CD14-positive monocyte (primary cell): ENCODE measurements around the gene ADAD1. TPM values are rescaled to one million over a fixed set of nuclear protein-coding genes. Genes with fewer than 3 reads are reported as not detected.

ENCODE experiments used
- DNase-seq, 3 donors: peaks; one replicate each; pipeline ENCODE4 v3.0.0-alpha.2; 2011 to 2022
- H2AFZ ChIP-seq: 2 replicates; pipeline ENCODE4 v1.6.0; 2012; ENCODE audit warnings: mild to moderate bottlenecking, low read depth, low read length, inconsistent platforms; ENCODE audit not compliant: insufficient read depth, poor library complexity, severe bottlenecking
- H3K27ac ChIP-seq, 2 donors: 1 replicate in 1 of 2; 2 replicates in 1 of 2; pipeline ENCODE4 v1.5.1; 2012 to 2013; ENCODE audit warnings: low read length in 2 of 2, control low read depth in 1 of 2, inconsistent platforms in 1 of 2, low read depth in 1 of 2, mild to moderate bottlenecking in 1 of 2
- H3K27me3 ChIP-seq, 2 donors: one replicate each; pipeline versions ENCODE4 v1.6.0 to v1.6.1; 2011 to 2013; ENCODE audit warnings: low read length in 2 of 2; ENCODE audit not compliant: control insufficient read depth in 2 of 2, insufficient read depth in 2 of 2
- H3K36me3 ChIP-seq, 2 donors: replicated peaks in 1 of 2; 1 replicate in 1 of 2; 2 replicates in 1 of 2; pipeline versions ENCODE4 v1.5.1 to v1.6.1; 2012 to 2013; ENCODE audit warnings: low read length in 2 of 2, control low read depth in 1 of 2, inconsistent platforms in 1 of 2, mild to moderate bottlenecking in 1 of 2; ENCODE audit not compliant: insufficient read depth in 2 of 2, control insufficient read depth in 1 of 2
- H3K4me1 ChIP-seq, 2 donors: 1 replicate in 1 of 2; 2 replicates in 1 of 2; pipeline versions ENCODE4 v1.5.1 to v1.6.1; 2012 to 2013; ENCODE audit warnings: low read length in 2 of 2, control low read depth in 1 of 2, inconsistent platforms in 1 of 2, mild to moderate bottlenecking in 1 of 2, moderate library complexity in 1 of 2; ENCODE audit not compliant: insufficient read depth in 2 of 2, control insufficient read depth in 1 of 2
- H3K4me2 ChIP-seq: replicated peaks from 2 replicates; pipeline ENCODE3; 2012; ENCODE audit warnings: low read length, moderate library complexity, mild to moderate bottlenecking; ENCODE audit not compliant: poor library complexity, severe bottlenecking; ENCODE audit errors: extremely low read depth
- H3K4me3 ChIP-seq, 3 experiments: fragments of 200-600 bp in 1 of 3; sonication (generic) in 1 of 3; replicated peaks in 1 of 3; 1 replicate in 2 of 3; 2 replicates in 1 of 3; pipeline ENCODE4 v1.5.1; 2011 to 2013; ENCODE audit warnings: low read length in 3 of 3, mild to moderate bottlenecking in 3 of 3, control low read depth in 2 of 3, low read depth in 2 of 3, inconsistent platforms in 1 of 3, moderate library complexity in 1 of 3
- H3K79me2 ChIP-seq: 2 replicates; pipeline ENCODE4 v1.6.0; 2012; ENCODE audit warnings: mild to moderate bottlenecking, control low read depth, inconsistent platforms, low read length, moderate library complexity; ENCODE audit not compliant: insufficient read depth
- H3K9ac ChIP-seq: 2 replicates; pipeline ENCODE4 v1.6.0; 2017; ENCODE audit warnings: low read length, mild to moderate bottlenecking; ENCODE audit not compliant: insufficient read depth, poor library complexity, severe bottlenecking
- H3K9me3 ChIP-seq, 2 donors: replicated peaks in 1 of 2; 1 replicate in 1 of 2; 2 replicates in 1 of 2; pipeline versions ENCODE4 v1.5.1 to v1.6.1; 2012 to 2013; ENCODE audit warnings: low read length in 2 of 2, control low read depth in 1 of 2; ENCODE audit not compliant: control insufficient read depth in 1 of 2, insufficient read depth in 1 of 2
- H4K20me1 ChIP-seq: 2 replicates; pipeline ENCODE4 v1.6.0; 2012; ENCODE audit warnings: mild to moderate bottlenecking, low read length, control low read depth, moderate library complexity; ENCODE audit not compliant: insufficient read depth
- H3K27ac Mint-ChIP-seq, 7 donors: one replicate each; pipeline ENCODE4 v1.8.0; 2020; ENCODE audit warnings: mild to moderate bottlenecking in 7 of 7, mixed read lengths in 7 of 7, moderate library complexity in 6 of 7, inconsistent platforms in 2 of 7
- H3K27me3 Mint-ChIP-seq, 3 donors: one replicate each; pipeline ENCODE4 v1.8.0; 2021 to 2022; ENCODE audit warnings: low read depth in 3 of 3, mild to moderate bottlenecking in 3 of 3, mixed read lengths in 3 of 3, moderate library complexity in 3 of 3, inconsistent platforms in 1 of 3
- H3K36me3 Mint-ChIP-seq, 2 donors: one replicate each; pipeline ENCODE4 v1.8.0; 2020; ENCODE audit warnings: mixed read lengths in 2 of 2, inconsistent platforms in 1 of 2, mild to moderate bottlenecking in 1 of 2
- H3K4me1 Mint-ChIP-seq: one replicate; pipeline ENCODE4 v1.8.0; 2020; ENCODE audit warnings: mild to moderate bottlenecking, mixed read lengths
- H3K4me3 Mint-ChIP-seq, 2 donors: one replicate each; pipeline ENCODE4 v1.8.0; 2020; ENCODE audit warnings: mild to moderate bottlenecking in 2 of 2, mixed read lengths in 2 of 2, moderate library complexity in 1 of 2
- H3K9me3 Mint-ChIP-seq, 7 donors: one replicate each; pipeline ENCODE4 v1.8.0; 2020 to 2022; ENCODE audit warnings: mixed read lengths in 7 of 7, mild to moderate bottlenecking in 6 of 7, moderate library complexity in 6 of 7, inconsistent platforms in 2 of 7
- WGBS: methylation state at CpG from one replicate; pipeline ENCODE4 v1.1.5; 2013; ENCODE audit warnings: missing lambda C conversion rate; ENCODE audit not compliant: insufficient coverage; 5-methylcytosine and 5-hydroxymethylcytosine counted together
- intact Hi-C, 2 donors: fragments of 100-400 bp; cut with micrococcal nuclease; formaldehyde crosslinking; loops; one replicate each; pipeline versions ENCODE4 v1.15.0 to v1.15.1; 2023
- polyA plus RNA-seq, 3 donors: library from polyadenylated mRNA; depleted of rRNA in 1 of 3; unstranded in 2 of 3; stranded (reverse) in 1 of 3; fragments of 300-500 nt in 2 of 3; fragments of >200 nt in 1 of 3; fragmentation: Illumina TruSeq in 2 of 3; gene quantifications; 1 replicate in 2 of 3; 2 replicates in 1 of 3; pipeline ENCODE4 v1.2.3, GENCODE V29; 2012 to 2021
- TF ChIP-seq, protein P1 (sequence below): fragments of 200-600 bp; IDR thresholded peaks from one replicate; pipeline ENCODE4 v1.8.0; 2022; ENCODE audit warnings: antibody characterized with exemption, mild to moderate bottlenecking

ADAD1 gene
- polyA plus RNA-seq, 3 donors = not detected

DNA sequence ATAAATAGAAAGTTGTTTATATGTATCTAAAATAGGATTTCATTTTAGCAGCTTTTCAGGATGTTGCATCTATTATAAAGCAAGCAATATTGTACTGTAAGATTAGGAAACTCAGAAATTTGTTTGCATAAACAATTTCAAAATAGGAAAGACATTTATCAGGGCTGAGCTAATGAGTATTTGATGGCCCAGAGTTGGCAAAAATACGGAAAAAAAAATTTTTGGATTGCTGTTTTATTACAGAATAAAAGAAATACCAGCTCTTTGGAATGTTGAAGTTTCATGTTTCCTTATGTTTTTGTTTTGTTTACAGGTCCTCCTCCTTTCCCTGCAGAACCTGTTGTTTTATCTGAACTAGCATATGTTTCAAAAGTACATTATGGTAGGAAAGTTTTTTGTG lies 14.5 kb downstream of the ADAD1 start:
- Mint-ChIP-seq H3K27ac (no peak overlapping the region), H3K4me1 (no peaks in the 10 kb centered on the region), H3K9me3 (peaks cover 2 to 15% (median 8%) of the 10 kb centered on the region in 7 donors), H3K27me3 (peaks cover 2 to 3% (median 2%) of the 10 kb centered on the region in 3 donors), H3K4me3 (no peak overlapping the region), H3K36me3 (no peaks in the 10 kb centered on the region)
- no peak overlapping the region for H3K4me2 ChIP-seq
- H3K4me1 ChIP-seq = no peaks in the 10 kb centered on the region
- H3K9ac ChIP-seq = no peak overlapping the region
- H3K9me3 ChIP-seq = peaks cover 0 to 9% of the 10 kb centered on the region in 2 donors
- H3K27me3 ChIP-seq = no peaks in the 10 kb centered on the region
- intact Hi-C loops = no loop called here
- H3K36me3 ChIP-seq = no peaks in the 10 kb centered on the region
- H3K79me2 ChIP-seq = no peaks in the 10 kb centered on the region
- H2AFZ ChIP-seq = no peak overlapping the region
- TF ChIP-seq, protein P1, sequence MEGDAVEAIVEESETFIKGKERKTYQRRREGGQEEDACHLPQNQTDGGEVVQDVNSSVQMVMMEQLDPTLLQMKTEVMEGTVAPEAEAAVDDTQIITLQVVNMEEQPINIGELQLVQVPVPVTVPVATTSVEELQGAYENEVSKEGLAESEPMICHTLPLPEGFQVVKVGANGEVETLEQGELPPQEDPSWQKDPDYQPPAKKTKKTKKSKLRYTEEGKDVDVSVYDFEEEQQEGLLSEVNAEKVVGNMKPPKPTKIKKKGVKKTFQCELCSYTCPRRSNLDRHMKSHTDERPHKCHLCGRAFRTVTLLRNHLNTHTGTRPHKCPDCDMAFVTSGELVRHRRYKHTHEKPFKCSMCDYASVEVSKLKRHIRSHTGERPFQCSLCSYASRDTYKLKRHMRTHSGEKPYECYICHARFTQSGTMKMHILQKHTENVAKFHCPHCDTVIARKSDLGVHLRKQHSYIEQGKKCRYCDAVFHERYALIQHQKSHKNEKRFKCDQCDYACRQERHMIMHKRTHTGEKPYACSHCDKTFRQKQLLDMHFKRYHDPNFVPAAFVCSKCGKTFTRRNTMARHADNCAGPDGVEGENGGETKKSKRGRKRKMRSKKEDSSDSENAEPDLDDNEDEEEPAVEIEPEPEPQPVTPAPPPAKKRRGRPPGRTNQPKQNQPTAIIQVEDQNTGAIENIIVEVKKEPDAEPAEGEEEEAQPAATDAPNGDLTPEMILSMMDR = no peak
- DNase-seq = no peak
- no peak overlapping the region for H3K27ac ChIP-seq
- H4K20me1 ChIP-seq = no peaks in the 10 kb centered on the region
- no CpG with 5 or more reads among the region's 1 CpG for WGBS
- H3K4me3 ChIP-seq = no peak overlapping the region

GRCh38 chr4:122403861-122404260 lies 25.1 kb downstream of the ADAD1 start:
- Histone ChIP-seq H3K27me3 (no peaks in the 10 kb centered on the region), H3K27ac (no peak overlapping the region), H3K4me3 (no peak overlapping the region), H2AFZ (no peak overlapping the region), H3K36me3 (no peaks in the 10 kb centered on the region), H3K4me2 (no peak overlapping the region), H3K9ac (no peak overlapping the region), H3K4me1 (no peaks in the 10 kb centered on the region), H3K9me3 (peaks cover 0 to 12% of the 10 kb centered on the region in 2 donors), H3K79me2 (no peaks in the 10 kb centered on the region), H4K20me1 (no peaks in the 10 kb centered on the region)
- H3K4me3 Mint-ChIP-seq = no peak overlapping the region
- H3K4me1 Mint-ChIP-seq = no peaks in the 10 kb centered on the region
- H3K36me3 Mint-ChIP-seq = no peaks in the 10 kb centered on the region
- intact Hi-C loops = no loop called here
- no peak for DNase-seq
- H3K27me3 Mint-ChIP-seq = peaks cover 0 to 10% (median 0%) of the 10 kb centered on the region in 3 donors
- H3K9me3 Mint-ChIP-seq = peaks cover 0 to 7% (median 5%) of the 10 kb centered on the region in 7 donors
- 60% methylated on average over 3 of the region's 3 CpGs for WGBS
- TF ChIP-seq, protein P1 = no peak
- no peak overlapping the region for H3K27ac Mint-ChIP-seq
